GM12872 (cell line): Measurements from ENCODE around the gene ITSN1.

Experiments
- CTCF ChIP-seq: IDR thresholded peaks from 3 replicates; pipeline ENCODE4 v1.5.1; 2011; ENCODE audit warnings: low read depth, mild to moderate bottlenecking, low read length, moderate library complexity; ENCODE audit not compliant: insufficient read depth

ITSN1 gene

GRCh38 chr21:33884376-33885171, 242.3 kb downstream of the ITSN1 start:
- TF ChIP-seq CTCF: no peak

DNA sequence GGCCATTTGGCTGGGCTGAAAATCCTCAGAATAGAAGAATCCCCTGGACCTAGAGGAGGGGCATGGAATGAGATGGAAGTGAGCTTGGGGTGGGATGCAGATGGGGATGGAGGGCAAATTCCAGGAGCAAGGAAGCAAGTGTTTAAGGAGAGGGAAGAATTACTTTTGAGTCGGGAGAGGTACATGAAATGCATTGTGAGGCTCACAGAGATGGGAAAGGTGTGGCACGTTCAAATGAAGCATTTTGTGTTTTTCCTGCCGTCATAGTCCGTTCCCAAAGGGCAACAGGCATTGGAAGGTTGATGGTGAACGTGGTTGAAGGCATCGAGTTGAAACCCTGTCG, 242.8 kb downstream of the ITSN1 start:
- TF ChIP-seq CTCF: no peak

DNA sequence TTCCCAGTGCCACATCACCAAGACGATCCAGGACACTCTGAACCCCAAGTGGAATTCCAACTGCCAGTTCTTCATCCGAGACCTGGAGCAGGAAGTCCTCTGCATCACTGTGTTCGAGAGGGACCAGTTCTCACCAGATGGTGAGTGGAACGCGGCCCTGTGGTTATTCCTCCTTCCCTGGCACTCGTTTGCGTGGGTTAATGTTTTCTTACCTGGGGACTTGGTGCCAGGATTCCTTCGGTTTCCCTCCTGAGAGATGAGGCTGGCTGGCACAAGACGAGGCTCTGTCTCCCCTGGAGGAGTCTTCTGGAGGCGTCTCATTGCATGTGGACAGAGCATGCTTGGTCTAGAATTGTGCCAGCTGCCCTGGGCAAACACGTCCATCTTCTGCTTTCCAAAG, 244.0 kb downstream of the ITSN1 start:
- TF ChIP-seq CTCF: no peak

DNA sequence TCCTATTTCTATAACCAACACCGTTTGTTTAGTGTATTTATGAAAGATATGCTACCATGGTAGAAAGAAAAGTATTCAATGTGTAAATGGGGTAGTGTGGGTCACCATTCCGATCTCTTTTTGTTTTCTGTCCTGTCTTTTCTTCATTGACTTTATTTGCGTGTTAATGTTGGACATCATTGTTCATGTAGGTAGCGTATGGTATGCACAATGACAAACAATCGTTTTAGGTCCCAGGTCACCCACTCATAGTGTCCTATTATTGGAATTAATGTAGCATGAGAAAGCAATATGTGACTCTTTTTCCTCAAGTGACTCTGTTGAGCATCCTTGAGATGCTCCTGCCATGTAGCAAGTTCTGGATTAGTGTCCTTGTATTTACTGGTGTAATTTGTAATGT, 247.9 kb downstream of the ITSN1 start:
- TF ChIP-seq CTCF: no peak

GRCh38 chr21:33892853-33893252, 250.6 kb downstream of the ITSN1 start:
- peak; percentile 38; the same call in 1 of the 3 replicates for TF ChIP-seq CTCF

DNA sequence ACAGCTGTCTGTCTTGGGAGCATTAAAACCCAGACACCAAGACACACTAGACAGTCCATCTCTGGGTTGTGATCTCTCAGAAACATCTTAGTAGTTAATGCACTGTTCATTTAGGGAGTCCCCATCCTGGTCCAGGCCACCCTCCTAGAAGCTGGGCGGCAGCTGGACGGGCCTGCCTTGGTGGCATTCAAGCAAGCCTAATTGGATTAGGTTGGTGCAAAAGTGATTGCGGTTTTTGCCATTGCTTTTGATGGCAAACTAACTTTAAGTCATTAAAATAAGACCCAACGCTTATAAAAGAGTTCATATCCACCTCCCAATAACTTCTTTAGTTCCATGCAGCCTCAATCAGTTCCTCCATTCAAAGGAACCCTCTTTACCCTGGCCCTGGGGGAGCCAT, 251.6 kb downstream of the ITSN1 start:
- no peak for TF ChIP-seq CTCF

DNA sequence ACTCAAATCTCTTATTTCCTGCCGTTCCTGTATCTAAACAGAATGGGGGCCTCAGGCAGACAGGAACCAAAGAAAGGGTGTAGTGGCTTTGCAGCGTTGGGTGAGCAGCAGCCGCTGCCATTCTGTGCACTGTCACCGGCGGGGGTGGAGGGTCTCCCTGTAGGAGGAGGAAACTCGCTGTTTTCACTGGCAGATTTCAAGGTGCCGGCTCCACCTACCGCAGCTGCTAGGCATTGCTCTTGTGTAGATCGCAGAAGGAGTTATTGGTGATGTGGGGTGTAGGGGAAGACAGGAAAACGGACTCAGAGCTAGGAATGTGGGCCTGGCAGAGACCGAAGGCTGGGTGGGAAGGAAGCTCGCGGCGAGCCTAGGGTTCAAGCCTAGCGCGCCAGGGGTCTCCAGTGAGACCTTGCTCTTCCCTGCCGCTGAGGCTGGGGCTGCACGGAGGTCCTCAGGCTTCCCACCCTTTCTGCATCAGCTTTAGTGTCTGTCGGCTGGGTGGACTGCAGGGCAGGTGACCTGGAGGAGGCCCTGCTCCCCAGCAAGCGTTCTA, 252.5 kb downstream of the ITSN1 start:
- peak; percentile 56 for TF ChIP-seq CTCF
